Measurements from ENCODE around the gene BAHD1.
A peak's percentile ranks its signal among the peaks of the same experiment; 100 is the strongest.

Gene BAHD1

GRCh38 chr15:40493089-40493840 is 52.5 kb downstream of the BAHD1 start:
- TF ChIP-seq POLR2A (IDR thresholded peaks at IDR 0.05; ENCODE audit: low read length) (no peak), GATA1 (IDR thresholded peaks at IDR 0.05; ENCODE audit: low read depth, low read length) (no peak)
- DNase-seq, result no peak

- no peak for TF ChIP-seq POLR2A (IDR thresholded peaks at IDR 0.05; ENCODE audit: low read length)
- DNase-seq, result no peak
These were observed 54.8 kb downstream of the BAHD1 start for GRCh38 chr15:40495516-40495915.

- TF ChIP-seq POLR2A (IDR thresholded peaks at IDR 0.05; ENCODE audit: low read length) (no peak), GATA1 (IDR thresholded peaks at IDR 0.05; ENCODE audit: low read depth, low read length) (no peak)
These were observed 57.7 kb downstream of the BAHD1 start for GRCh38 chr15:40498418-40498817.

GRCh38 chr15:40498891-40499290 is 58.1 kb downstream of the BAHD1 start:
- no peak for TF ChIP-seq GATA1 (IDR thresholded peaks at IDR 0.05; ENCODE audit: low read depth, low read length)
- no peak for TF ChIP-seq POLR2A (IDR thresholded peaks at IDR 0.05; ENCODE audit: low read length)
- no peak for DNase-seq

More at GRCh38 chr15:40498418-40498817, 57.7 kb downstream of the BAHD1 start:
- DNase-seq, result no peak

- TF ChIP-seq POLR2A (IDR thresholded peaks at IDR 0.05; ENCODE audit: low read length) (no peak), GATA1 (IDR thresholded peaks at IDR 0.05; ENCODE audit: low read depth, low read length) (no peak)
- no peak for DNase-seq
These were observed 59.2 kb downstream of the BAHD1 start for GRCh38 chr15:40499931-40500330.

GRCh38 chr15:40500568-40501330 is 60.0 kb downstream of the BAHD1 start:
- DNase-seq, result no peak
- TF ChIP-seq GATA1 (IDR thresholded peaks at IDR 0.05; ENCODE audit: low read depth, low read length), result no peak
- TF ChIP-seq POLR2A (IDR thresholded peaks at IDR 0.05; ENCODE audit: low read length), result no peak

- no peak for DNase-seq
- TF ChIP-seq POLR2A (IDR thresholded peaks at IDR 0.05; ENCODE audit: low read length) (no peak), GATA1 (IDR thresholded peaks at IDR 0.05; ENCODE audit: low read depth, low read length) (no peak)
These were observed 60.7 kb downstream of the BAHD1 start for GRCh38 chr15:40501487-40501886.

GRCh38 chr15:40506964-40507571 is 66.3 kb downstream of the BAHD1 start:
- DNase-seq, result peak; percentile 81 to 87
- TF ChIP-seq GATA1 (IDR thresholded peaks at IDR 0.05; ENCODE audit: low read depth, low read length) (no peak), POLR2A (IDR thresholded peaks at IDR 0.05; ENCODE audit: low read length) (no peak)

- no peak for TF ChIP-seq POLR2A (IDR thresholded peaks at IDR 0.05; ENCODE audit: low read length)
- no peak for TF ChIP-seq GATA1 (IDR thresholded peaks at IDR 0.05; ENCODE audit: low read depth, low read length)
- DNase-seq, result no peak
These were observed 67.5 kb downstream of the BAHD1 start for GRCh38 chr15:40508216-40508615.

- DNase-seq, result peak in 1 of 2 experiments; percentile 14
- TF ChIP-seq GATA1 (IDR thresholded peaks at IDR 0.05; ENCODE audit: low read depth, low read length) (no peak), POLR2A (IDR thresholded peaks at IDR 0.05; ENCODE audit: low read length) (no peak)
These were observed 69.4 kb downstream of the BAHD1 start for GRCh38 chr15:40510201-40510600.

GRCh38 chr15:40511093-40511471 is 70.3 kb downstream of the BAHD1 start:
- DNase-seq, result peak; percentile 41 to 53
- TF ChIP-seq GATA1 (IDR thresholded peaks at IDR 0.05; ENCODE audit: low read depth, low read length) (no peak), POLR2A (IDR thresholded peaks at IDR 0.05; ENCODE audit: low read length) (no peak)

- DNase-seq, result peak; percentile 79 to 81
- TF ChIP-seq GATA1 (IDR thresholded peaks at IDR 0.05; ENCODE audit: low read depth, low read length) (no peak), POLR2A (IDR thresholded peaks at IDR 0.05; ENCODE audit: low read length) (no peak)
These were observed 70.8 kb downstream of the BAHD1 start for GRCh38 chr15:40511472-40512133.

GRCh38 chr15:40512440-40512839 is 71.7 kb downstream of the BAHD1 start:
- DNase-seq, result no peak
- no peak for TF ChIP-seq GATA1 (IDR thresholded peaks at IDR 0.05; ENCODE audit: low read depth, low read length)
- no peak for TF ChIP-seq POLR2A (IDR thresholded peaks at IDR 0.05; ENCODE audit: low read length)

GRCh38 chr15:40513609-40514008 is 72.9 kb downstream of the BAHD1 start:
- DNase-seq, result no peak

More at GRCh38 chr15:40513609-40514008, 72.9 kb downstream of the BAHD1 start:
- TF ChIP-seq POLR2A (IDR thresholded peaks at IDR 0.05; ENCODE audit: low read length), result no peak
- TF ChIP-seq GATA1 (IDR thresholded peaks at IDR 0.05; ENCODE audit: low read depth, low read length), result no peak
